ENCODE measurements around the gene DAPK1. TPM values are rescaled to one million over a fixed set of nuclear protein-coding genes. Genes with fewer than 3 reads are reported as not detected.

The DAPK1 gene
- total and polyA plus RNA-seq, 2 donors from 2014 or later = 15.5 to 166 TPM

GRCh38 chr9:87642330-87643106, 144.9 kb downstream of the DAPK1 start:
- no peak overlapping the region for H3K9ac ChIP-seq (ENCODE audit: low read length in 3 of 3)
- no peak overlapping the region for H3K4me3 ChIP-seq (ENCODE audit: low read length in 3 of 3)
- no peak overlapping the region for H3K27ac ChIP-seq (ENCODE audit: low read depth in 2 of 2, low read length in 2 of 2)
- DNase-seq = peak in 3 of 5 donors; percentile 14 to 58 (median 31)
- H3K36me3 ChIP-seq (ENCODE audit: control insufficient read depth in 2 of 3, insufficient read depth in 3 of 3, low read length in 3 of 3) = peaks cover 3 to 36% (median 4%) of the 10 kb centered on the region in 3 donors
- peaks cover 0 to 7% (median 3%) of the 10 kb centered on the region in 3 donors for H3K4me1 ChIP-seq (ENCODE audit: control insufficient read depth in 2 of 3, insufficient read depth in 2 of 3, low read depth in 1 of 3, low read length in 3 of 3)
- intact Hi-C loops (cut with DNase I) = no loop called here
- no peak for FAIRE-seq
- H3K27me3 ChIP-seq (ENCODE audit: control insufficient read depth, insufficient read depth, low read length) = no peaks in the 10 kb centered on the region
- TF ChIP-seq, protein P1, sequence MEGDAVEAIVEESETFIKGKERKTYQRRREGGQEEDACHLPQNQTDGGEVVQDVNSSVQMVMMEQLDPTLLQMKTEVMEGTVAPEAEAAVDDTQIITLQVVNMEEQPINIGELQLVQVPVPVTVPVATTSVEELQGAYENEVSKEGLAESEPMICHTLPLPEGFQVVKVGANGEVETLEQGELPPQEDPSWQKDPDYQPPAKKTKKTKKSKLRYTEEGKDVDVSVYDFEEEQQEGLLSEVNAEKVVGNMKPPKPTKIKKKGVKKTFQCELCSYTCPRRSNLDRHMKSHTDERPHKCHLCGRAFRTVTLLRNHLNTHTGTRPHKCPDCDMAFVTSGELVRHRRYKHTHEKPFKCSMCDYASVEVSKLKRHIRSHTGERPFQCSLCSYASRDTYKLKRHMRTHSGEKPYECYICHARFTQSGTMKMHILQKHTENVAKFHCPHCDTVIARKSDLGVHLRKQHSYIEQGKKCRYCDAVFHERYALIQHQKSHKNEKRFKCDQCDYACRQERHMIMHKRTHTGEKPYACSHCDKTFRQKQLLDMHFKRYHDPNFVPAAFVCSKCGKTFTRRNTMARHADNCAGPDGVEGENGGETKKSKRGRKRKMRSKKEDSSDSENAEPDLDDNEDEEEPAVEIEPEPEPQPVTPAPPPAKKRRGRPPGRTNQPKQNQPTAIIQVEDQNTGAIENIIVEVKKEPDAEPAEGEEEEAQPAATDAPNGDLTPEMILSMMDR (IDR thresholded peaks at IDR 0.05; ENCODE audit: borderline replicate concordance, extremely low read depth, insufficient read depth) = no peak
- H3K9me3 ChIP-seq (ENCODE audit: control insufficient read depth in 2 of 3, insufficient read depth in 1 of 3, low read length in 3 of 3) = no peaks in the 10 kb centered on the region

- Histone ChIP-seq H3K36me3 (ENCODE audit: control insufficient read depth in 2 of 3, insufficient read depth in 3 of 3, low read length in 3 of 3) (peaks cover 3 to 36% (median 7%) of the 10 kb centered on the region in 3 donors), H3K4me3 (ENCODE audit: low read length in 3 of 3) (no peak overlapping the region), H3K4me1 (ENCODE audit: control insufficient read depth in 2 of 3, insufficient read depth in 2 of 3, low read depth in 1 of 3, low read length in 3 of 3) (peaks cover 0 to 7% (median 3%) of the 10 kb centered on the region in 3 donors), H3K27ac (ENCODE audit: low read depth in 2 of 2, low read length in 2 of 2) (no peak overlapping the region), H3K9me3 (ENCODE audit: control insufficient read depth in 2 of 3, insufficient read depth in 1 of 3, low read length in 3 of 3) (no peaks in the 10 kb centered on the region), H3K9ac (ENCODE audit: low read length in 3 of 3) (no peak overlapping the region), H3K27me3 (ENCODE audit: control insufficient read depth, insufficient read depth, low read length) (no peaks in the 10 kb centered on the region)
- DNase-seq = peak in 1 of 5 donors; percentile 5
- intact Hi-C loops (cut with DNase I) = no loop called here
- TF ChIP-seq, protein P1 (IDR thresholded peaks at IDR 0.05; ENCODE audit: borderline replicate concordance, extremely low read depth, insufficient read depth) = no peak
- no peak for FAIRE-seq
Observed at GRCh38 chr9:87643107-87643650, 145.5 kb downstream of the DAPK1 start.

DNA sequence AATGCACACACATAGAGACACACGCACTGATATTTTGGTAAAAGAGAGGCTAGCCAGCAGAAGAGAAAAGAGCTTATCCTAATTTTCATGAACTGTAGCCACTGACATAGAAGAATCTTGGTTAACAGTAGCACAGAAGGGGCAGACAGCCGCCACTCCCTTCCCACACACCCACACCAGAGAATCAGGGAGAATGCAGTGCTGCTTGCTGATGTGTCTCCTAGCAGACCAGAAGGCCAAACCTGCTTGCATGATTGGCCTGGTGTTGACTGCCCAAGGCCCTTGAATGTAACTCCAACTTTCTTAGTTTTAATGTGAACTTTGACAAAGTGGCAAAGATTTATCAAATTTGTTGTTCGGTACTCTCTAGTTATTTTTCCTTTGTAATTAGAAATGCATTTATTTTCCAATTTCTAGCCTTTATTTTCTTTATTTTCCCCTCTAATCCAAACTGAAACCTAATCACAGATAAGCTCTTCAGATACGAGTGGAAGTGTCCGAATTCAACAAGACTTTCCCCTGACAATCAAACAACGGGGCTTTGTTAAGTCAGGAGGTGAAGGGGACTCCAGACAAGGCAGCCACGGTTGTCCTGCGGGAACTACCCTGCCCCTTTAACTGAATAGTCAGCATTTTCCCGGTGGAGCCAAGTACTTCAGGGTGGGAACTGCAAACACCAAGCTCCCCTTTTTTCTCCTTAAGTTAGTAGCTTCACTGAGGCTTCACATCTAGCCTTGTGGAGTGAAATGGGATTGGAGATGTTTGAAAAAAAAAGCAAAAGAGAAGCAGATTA, 146.3 kb downstream of the DAPK1 start:
- peaks cover 3 to 35% (median 9%) of the 10 kb centered on the region in 3 donors for H3K36me3 ChIP-seq (ENCODE audit: control insufficient read depth in 2 of 3, insufficient read depth in 3 of 3, low read length in 3 of 3)

More for the DNA sequence above, 146.3 kb downstream of the DAPK1 start:
- Histone ChIP-seq H3K4me3 (ENCODE audit: low read length in 3 of 3) (no peak overlapping the region), H3K9ac (ENCODE audit: low read length in 3 of 3) (no peak overlapping the region), H3K27ac (ENCODE audit: low read depth in 2 of 2, low read length in 2 of 2) (no peak overlapping the region), H3K27me3 (ENCODE audit: control insufficient read depth, insufficient read depth, low read length) (no peaks in the 10 kb centered on the region), H3K4me1 (ENCODE audit: control insufficient read depth in 2 of 3, insufficient read depth in 2 of 3, low read depth in 1 of 3, low read length in 3 of 3) (peaks cover 0 to 7% (median 3%) of the 10 kb centered on the region in 3 donors), H3K9me3 (ENCODE audit: control insufficient read depth in 2 of 3, insufficient read depth in 1 of 3, low read length in 3 of 3) (no peaks in the 10 kb centered on the region)
- no peak for DNase-seq
- intact Hi-C loops (cut with DNase I) = no loop called here
- TF ChIP-seq, protein P1 (IDR thresholded peaks at IDR 0.05; ENCODE audit: borderline replicate concordance, extremely low read depth, insufficient read depth) = no peak
- FAIRE-seq = no peak
